HepG2 (cell line): Measurements from ENCODE around the gene SPTBN4. TPM values are rescaled to one million over a fixed set of nuclear protein-coding genes. Genes with fewer than 3 reads are reported as not detected.

Experiments
- HMGXB4 ChIP-seq, 2 experiments: sonication (generic) in 1 of 2; formaldehyde crosslinking in 1 of 2; IDR thresholded peaks; 2 replicates each; pipeline versions ENCODE4 v1.4.0 to v1.6.1; 2018 to 2020; ENCODE audit warnings: missing genetic modification reagents in 2 of 2, borderline replicate concordance in 1 of 2, low read depth in 1 of 2, mild to moderate bottlenecking in 1 of 2, missing biosample characterization in 1 of 2
- PRDM4 ChIP-seq: sonication (generic); formaldehyde crosslinking; IDR thresholded peaks from 2 replicates; pipeline ENCODE4 v1.9.0; 2021; ENCODE audit warnings: missing genetic modification reagents, borderline replicate concordance
- REL ChIP-seq: sonication (generic); formaldehyde crosslinking; conservative IDR thresholded peaks from 2 replicates; pipeline ENCODE4 v1.8.0; 2022; ENCODE audit warnings: mild to moderate bottlenecking, missing genetic modification reagents, moderate library complexity
- RFX3 ChIP-seq: IDR thresholded peaks from 2 replicates; pipeline ENCODE4 v1.6.1; 2016; ENCODE audit warnings: missing biosample characterization, missing genetic modification reagents
- RFXAP ChIP-seq: sonication (generic); formaldehyde crosslinking; IDR thresholded peaks from 2 replicates; pipeline ENCODE4 v1.4.0; 2020; ENCODE audit warnings: missing genetic modification reagents, borderline replicate concordance
- ZBTB3 ChIP-seq: sonication (generic); formaldehyde crosslinking; IDR thresholded peaks from 2 replicates; pipeline ENCODE4 v1.4.0; 2020; ENCODE audit warnings: low read depth, mild to moderate bottlenecking, moderate library complexity, missing genetic modification reagents, borderline replicate concordance
- ZNF574 ChIP-seq: sonication (generic); formaldehyde crosslinking; IDR thresholded peaks from 2 replicates; pipeline ENCODE4 v1.4.0; 2020; ENCODE audit warnings: missing genetic modification reagents
- polyA plus RNA-seq, 8 experiments: library from polyadenylated mRNA; depleted of rRNA in 3 of 8; stranded (reverse) in 7 of 8; unstranded in 1 of 8; fragments of >200 nt; fragmentation: Illumina TruSeq in 4 of 8; extraction: Trizol in 4 of 8; gene quantifications; 2 replicates each; pipeline versions ENCODE4 v1.2.1 to v1.2.3, GENCODE V29; 2011 to 2016; ENCODE audit warnings: low read depth in 4 of 8, missing spikeins in 1 of 8, mixed read lengths in 1 of 8; ENCODE audit not compliant: insufficient read depth in 1 of 8
- total RNA-seq, 5 experiments: library from RNA; depleted of rRNA; stranded (reverse); fragments of >200 nt; fragmentation: Illumina TruSeq; extraction: Trizol; gene quantifications; 2 replicates each; pipeline ENCODE4 v1.2.3, GENCODE V29; 2016; ENCODE audit warnings: low read depth in 1 of 5
- TF ChIP-seq, protein P1 (sequence below): sonication (generic); formaldehyde crosslinking; IDR thresholded peaks from 2 replicates; pipeline ENCODE4 v1.4.0; 2020; ENCODE audit warnings: mild to moderate bottlenecking, missing genetic modification reagents
- TF ChIP-seq, protein P2 (sequence below): IDR thresholded peaks from 2 replicates; pipeline ENCODE4 v1.6.1; 2016; ENCODE audit warnings: low read depth, missing genetic modification reagents, missing compliant biosample characterization
- TF ChIP-seq, protein P3 (sequence below): sonication (generic); formaldehyde crosslinking; IDR thresholded peaks from 2 replicates; pipeline ENCODE4 v1.4.0; 2020; ENCODE audit warnings: missing genetic modification reagents

Gene SPTBN4
- total and polyA plus RNA-seq, 2 of the 13 experiments (the other 11 are each of a cell fraction or from before 2014, with no cell fraction given) = 0.11 TPM

DNA sequence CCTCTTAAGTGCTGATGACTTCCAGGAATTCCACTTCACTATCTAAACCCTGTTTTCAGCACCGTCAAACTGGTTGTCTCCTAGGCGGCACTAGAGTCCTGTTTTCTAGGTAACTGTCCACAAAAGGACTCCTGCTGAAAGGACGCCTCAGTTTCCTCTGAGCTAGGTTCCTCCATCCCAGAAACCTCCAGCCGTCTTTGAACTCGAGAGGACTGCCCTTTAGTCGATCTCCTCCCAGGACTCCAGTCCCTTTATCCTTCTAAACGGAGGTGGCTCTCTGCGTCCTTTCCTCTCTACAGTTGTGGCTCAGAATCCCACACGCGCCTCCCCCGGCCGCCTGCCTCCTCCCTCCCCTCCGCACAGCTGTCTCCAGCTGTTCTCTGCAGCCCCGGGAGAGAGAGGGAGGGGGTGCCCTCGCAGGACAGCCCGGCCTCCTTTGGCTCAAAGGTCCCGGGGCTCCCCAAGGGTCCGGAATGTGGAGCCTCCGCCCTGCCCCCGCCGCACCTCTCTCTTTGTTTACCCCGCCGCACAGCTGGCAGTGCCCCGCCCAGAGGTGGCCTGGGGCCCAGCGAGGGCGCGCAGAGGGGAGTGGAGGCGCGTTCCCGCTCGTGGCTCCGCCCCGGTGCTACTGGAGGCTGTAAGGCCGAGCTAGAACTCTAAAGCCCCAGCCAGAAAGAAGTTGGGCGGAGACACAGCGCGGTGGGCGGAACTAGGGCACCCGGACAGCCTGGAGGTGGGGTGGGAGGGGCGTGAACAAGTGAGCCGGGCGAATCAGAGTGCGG, 136.8 kb downstream of the SPTBN4 start (continued):
- TF ChIP-seq, protein P1, sequence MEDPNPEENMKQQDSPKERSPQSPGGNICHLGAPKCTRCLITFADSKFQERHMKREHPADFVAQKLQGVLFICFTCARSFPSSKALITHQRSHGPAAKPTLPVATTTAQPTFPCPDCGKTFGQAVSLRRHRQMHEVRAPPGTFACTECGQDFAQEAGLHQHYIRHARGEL (CRISPR knock-in tag) = 0 out of 2 replicates have a peak, but pooled peaks have one; percentile 54
- peak; percentile 86 for TF ChIP-seq ZBTB3
- TF ChIP-seq RFX3 (CRISPR knock-in tag) = no peak
- peak; percentile 77; the same call in 1 of the 2 replicates for TF ChIP-seq RFXAP (CRISPR knock-in tag)
- peak; percentile 80 for TF ChIP-seq ZNF574 (CRISPR knock-in tag)
- TF ChIP-seq PRDM4 (CRISPR knock-in tag) = no peak
- TF ChIP-seq, protein P2, sequence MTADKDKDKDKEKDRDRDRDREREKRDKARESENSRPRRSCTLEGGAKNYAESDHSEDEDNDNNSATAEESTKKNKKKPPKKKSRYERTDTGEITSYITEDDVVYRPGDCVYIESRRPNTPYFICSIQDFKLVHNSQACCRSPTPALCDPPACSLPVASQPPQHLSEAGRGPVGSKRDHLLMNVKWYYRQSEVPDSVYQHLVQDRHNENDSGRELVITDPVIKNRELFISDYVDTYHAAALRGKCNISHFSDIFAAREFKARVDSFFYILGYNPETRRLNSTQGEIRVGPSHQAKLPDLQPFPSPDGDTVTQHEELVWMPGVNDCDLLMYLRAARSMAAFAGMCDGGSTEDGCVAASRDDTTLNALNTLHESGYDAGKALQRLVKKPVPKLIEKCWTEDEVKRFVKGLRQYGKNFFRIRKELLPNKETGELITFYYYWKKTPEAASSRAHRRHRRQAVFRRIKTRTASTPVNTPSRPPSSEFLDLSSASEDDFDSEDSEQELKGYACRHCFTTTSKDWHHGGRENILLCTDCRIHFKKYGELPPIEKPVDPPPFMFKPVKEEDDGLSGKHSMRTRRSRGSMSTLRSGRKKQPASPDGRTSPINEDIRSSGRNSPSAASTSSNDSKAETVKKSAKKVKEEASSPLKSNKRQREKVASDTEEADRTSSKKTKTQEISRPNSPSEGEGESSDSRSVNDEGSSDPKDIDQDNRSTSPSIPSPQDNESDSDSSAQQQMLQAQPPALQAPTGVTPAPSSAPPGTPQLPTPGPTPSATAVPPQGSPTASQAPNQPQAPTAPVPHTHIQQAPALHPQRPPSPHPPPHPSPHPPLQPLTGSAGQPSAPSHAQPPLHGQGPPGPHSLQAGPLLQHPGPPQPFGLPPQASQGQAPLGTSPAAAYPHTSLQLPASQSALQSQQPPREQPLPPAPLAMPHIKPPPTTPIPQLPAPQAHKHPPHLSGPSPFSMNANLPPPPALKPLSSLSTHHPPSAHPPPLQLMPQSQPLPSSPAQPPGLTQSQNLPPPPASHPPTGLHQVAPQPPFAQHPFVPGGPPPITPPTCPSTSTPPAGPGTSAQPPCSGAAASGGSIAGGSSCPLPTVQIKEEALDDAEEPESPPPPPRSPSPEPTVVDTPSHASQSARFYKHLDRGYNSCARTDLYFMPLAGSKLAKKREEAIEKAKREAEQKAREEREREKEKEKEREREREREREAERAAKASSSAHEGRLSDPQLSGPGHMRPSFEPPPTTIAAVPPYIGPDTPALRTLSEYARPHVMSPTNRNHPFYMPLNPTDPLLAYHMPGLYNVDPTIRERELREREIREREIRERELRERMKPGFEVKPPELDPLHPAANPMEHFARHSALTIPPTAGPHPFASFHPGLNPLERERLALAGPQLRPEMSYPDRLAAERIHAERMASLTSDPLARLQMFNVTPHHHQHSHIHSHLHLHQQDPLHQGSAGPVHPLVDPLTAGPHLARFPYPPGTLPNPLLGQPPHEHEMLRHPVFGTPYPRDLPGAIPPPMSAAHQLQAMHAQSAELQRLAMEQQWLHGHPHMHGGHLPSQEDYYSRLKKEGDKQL (CRISPR knock-in tag) = peak; percentile 80
- peak; percentile 67; the same call in 1 of the 2 replicates for TF ChIP-seq REL (CRISPR knock-in tag)
- TF ChIP-seq, protein P3, sequence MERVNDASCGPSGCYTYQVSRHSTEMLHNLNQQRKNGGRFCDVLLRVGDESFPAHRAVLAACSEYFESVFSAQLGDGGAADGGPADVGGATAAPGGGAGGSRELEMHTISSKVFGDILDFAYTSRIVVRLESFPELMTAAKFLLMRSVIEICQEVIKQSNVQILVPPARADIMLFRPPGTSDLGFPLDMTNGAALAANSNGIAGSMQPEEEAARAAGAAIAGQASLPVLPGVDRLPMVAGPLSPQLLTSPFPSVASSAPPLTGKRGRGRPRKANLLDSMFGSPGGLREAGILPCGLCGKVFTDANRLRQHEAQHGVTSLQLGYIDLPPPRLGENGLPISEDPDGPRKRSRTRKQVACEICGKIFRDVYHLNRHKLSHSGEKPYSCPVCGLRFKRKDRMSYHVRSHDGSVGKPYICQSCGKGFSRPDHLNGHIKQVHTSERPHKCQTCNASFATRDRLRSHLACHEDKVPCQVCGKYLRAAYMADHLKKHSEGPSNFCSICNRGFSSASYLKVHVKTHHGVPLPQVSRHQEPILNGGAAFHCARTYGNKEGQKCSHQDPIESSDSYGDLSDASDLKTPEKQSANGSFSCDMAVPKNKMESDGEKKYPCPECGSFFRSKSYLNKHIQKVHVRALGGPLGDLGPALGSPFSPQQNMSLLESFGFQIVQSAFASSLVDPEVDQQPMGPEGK = peak; percentile 98
- peak; percentile 65 to 70; a peak in 3 of 4 replicates for TF ChIP-seq HMGXB4 (CRISPR knock-in tag; IDR thresholded peaks at IDR 0.05; ENCODE audit: borderline replicate concordance in 1 of 2, low read depth in 1 of 2)
